EH (cell line): ENCODE measurements around the gene ORC6.

Experiments used
- DNase-seq: peaks from one replicate; pipeline ENCODE4 v3.0.0-alpha.2; 2015; ENCODE audit warnings: low read depth

Gene ORC6

DNA sequence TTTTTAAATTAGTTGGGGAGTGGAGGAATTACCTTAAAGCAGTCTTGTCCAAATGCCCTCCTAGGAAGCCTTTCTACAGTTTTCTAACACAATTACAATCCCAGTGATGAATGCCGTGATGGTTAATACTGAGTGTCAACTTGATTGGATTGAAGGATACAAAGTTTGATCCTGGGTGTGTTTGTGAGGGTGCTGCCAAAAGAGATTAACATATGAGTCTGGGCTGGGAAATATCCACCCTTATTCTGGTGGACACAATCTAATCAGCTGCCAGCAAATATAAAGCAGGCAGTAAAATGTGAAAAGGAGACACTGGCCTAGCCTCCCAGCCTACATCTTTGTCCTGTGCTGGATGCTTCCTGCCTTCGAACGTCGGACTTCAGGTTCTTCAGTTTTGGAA lies 12.2 kb downstream of the ORC6 start:
- no peak for DNase-seq

GRCh38 chr16:46702030-46702429 lies 12.6 kb downstream of the ORC6 start:
- no peak for DNase-seq

DNA sequence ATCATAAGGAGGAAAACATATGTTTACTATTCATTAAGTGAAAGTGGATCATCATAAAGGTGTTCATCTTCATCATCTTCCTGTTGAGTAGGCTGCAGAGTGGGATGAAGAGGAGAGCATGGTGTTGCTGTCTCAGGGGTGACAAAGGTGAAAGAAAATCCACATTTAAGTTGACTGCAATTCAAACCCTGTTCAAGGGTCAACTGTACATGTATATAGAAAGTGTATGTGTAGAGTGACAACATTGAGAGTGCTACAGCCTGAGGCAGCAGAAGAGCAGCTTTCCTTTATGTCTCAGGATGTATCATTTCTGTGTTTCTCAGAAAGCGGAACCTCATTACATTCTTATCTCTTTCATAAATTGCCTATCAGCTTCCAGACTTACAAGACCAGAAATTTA lies 17.2 kb downstream of the ORC6 start:
- DNase-seq: no peak

DNA sequence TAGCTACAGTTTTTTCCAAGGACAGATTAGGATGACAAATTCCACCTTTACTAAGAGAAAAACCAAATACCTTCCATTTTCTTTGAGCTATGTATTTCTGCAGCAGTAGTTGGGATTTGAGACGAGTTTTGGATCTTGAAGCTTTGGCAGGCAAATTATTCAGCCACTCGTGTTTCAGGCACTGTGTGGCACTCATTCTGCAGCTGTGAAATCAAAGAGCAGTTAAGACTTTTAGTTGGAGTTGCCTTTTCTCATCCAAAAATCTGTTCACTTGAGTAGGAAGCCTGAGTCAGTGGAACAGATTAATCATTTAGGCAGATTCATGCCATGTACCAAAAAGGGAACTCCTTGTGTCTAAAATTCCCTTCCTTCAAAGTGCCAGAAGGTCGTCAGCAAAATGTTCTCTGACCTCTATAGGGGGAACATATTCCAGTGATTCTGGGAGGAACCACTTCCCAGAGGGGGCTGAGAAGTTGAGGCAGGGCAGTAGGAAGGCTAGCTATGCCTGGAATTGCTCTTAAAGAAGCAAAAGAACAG lies 20.1 kb downstream of the ORC6 start:
- no peak for DNase-seq

DNA sequence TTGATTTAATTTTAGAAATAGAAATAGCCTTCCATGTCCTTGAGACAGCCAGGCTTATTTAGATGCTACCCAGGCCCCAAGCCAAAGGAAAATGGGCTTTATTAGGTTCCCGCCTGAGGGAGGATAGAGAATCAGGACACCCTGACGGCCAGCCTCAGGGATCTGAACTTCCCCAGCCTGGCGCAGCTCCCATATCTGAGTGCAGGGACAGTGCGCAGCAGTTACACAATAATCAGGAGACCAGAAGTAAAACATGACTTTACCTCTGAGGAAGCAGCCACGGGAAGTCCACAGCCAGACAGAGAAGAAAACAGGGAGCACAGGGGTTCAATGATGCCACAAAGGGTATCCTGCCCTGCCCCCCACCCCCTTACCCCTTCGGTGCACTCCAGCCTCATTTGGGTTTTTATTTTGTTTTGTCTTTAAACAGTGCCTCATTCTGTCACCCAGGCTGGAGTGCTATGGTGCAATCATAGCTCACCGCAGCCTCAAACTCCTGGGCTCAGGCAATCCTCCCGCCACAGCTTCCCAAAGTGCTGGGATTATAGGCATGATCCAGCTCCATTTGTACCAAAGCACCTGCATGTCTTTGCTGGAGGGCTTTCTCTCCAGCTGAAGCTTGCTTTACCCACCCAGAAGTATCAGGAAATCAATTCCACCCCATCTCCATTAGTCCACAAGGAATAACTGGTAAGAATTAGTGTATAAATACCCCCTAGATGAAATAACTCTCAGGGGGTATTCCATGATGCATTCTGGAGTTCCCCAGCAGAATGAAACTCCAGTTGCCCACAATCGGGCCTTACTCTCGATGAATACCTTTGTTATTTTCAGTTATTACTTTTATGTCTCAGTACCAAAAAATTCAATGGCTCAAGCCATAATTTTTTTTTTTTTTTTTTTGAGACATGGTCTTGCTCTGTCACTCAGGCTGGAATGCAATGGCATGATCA lies 21.9 kb downstream of the ORC6 start:
- no peak for DNase-seq

- no peak for DNase-seq
Observed at GRCh38 chr16:46712911-46713310, 23.5 kb downstream of the ORC6 start.

DNA sequence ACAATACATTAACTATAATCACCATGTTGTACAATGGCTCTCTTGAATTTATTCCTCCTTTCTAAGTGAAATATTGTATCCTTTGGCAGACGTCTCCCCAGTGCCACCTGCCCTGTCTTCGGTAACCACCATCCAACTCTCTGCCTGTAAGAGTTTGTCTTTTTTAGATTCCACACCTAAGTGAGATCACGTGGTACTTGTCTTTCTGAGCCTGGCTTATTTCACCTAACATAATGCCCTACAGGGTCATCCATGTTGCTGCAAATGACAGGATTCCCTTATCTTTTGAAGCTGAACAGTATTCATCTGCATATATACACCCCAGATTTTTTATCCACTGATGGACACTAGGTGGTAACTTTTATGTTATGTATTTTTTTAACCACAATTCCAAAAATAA lies 24.2 kb downstream of the ORC6 start:
- DNase-seq: no peak

- DNase-seq: no peak
Observed at GRCh38 chr16:46714797-46715591, 25.5 kb downstream of the ORC6 start.

DNA sequence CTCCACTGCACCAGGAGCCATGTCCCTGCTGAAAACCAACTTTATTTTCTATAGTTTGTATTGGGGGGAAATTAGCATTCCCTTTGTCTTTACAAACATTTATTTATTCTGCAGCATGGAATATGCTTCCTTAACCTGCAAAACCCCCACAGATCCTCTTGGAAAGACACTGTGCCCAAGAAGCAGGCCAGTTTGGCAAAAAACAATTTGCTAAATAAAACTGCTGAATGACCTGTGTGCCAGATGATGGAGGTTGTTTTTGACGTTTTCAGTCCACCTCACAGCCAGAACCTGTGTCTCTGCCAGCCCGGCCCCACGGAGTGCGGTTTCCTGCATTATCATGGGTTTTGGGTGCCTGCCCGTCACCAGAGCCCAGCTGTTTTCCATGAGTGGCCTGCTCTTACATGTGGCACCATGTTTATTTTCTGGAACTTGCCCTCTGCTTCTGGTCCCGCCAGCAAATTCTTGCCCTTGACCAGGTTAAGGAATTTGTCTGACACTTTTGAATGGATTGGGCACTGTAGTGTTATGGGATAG lies 26.4 kb downstream of the ORC6 start:
- DNase-seq: no peak

DNA sequence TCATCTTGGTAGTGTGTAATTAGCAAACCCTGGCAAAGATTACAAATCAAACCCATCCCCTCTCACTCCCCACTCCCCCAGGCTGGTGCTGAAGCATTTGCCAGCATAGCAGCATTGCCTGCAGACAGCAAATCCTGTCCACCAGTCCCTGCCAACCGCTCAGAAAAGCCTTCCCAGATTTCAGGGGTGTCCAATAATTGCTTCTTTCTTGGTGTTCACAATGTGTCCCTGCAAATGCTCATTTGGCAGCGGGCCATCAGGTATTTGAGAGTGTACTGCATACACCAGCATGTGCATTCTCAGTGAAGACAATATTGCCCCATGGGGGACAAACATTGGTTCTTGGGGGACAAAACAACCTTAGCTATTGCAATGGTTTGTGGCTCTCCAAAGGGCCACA lies 28.2 kb downstream of the ORC6 start:
- no peak for DNase-seq

GRCh38 chr16:46718214-46718613 lies 28.8 kb downstream of the ORC6 start:
- DNase-seq: no peak

GRCh38 chr16:46719528-46719927 lies 30.1 kb downstream of the ORC6 start:
- DNase-seq: no peak

DNA sequence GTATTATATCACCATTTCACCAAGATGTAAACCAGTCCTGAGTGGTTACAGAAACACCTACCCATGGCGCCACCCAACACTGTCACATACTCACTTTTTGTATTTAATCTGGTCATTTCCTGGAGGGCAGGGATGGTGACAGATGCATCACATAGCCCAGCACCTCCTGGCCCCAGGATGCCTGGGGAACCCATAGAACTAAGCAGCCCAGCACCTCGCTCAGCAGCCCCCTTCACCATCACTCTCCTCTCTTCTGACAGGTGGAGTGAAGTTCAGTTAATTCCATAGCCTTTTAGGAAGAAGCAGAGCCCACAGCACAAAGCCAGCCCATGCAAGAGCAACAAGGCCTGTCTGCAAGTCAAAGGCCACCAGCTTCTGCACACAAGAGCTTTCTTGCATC lies 31.2 kb downstream of the ORC6 start:
- no peak for DNase-seq

DNA sequence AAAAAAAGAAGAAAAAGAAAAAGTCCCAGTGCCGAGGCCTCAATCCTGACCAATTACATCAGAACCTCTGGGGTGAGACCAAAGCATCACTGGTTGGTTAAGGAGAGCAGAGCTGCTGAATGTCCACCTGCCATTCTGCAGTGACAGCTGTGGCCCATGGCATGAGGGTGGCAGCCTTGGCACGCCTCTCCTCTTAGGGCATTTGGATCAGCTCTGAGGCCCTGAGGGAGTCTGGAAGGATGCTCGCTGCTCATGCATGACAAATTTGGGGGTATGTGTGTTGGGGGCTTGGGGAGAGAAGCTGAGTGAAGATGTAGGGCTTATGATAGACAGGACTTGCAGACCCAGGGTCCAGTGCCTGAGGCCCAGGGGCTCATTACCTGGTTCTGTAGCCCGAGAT lies 32.4 kb downstream of the ORC6 start:
- DNase-seq: no peak

GRCh38 chr16:46727184-46727583 lies 37.7 kb downstream of the ORC6 start:
- DNase-seq: no peak

DNA sequence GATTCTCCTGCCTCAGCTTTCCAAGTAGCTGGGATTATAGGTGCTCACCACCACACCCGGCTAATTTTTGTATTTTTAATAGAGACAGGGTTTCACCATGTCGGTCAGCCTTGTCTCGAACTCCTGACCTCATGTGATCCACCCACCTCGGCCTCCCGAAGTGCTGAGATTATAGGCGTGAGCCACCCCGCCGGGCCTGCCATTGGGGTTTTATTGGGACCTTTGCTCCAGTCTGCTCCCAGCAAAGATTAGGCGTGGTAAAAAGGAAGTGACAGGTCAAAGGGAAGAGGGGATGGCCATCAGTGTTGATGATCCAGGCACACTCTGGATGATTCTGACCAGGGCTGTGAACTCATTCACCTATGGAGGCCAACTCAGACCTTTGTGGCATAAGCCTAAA lies 38.2 kb downstream of the ORC6 start:
- DNase-seq: no peak

DNA sequence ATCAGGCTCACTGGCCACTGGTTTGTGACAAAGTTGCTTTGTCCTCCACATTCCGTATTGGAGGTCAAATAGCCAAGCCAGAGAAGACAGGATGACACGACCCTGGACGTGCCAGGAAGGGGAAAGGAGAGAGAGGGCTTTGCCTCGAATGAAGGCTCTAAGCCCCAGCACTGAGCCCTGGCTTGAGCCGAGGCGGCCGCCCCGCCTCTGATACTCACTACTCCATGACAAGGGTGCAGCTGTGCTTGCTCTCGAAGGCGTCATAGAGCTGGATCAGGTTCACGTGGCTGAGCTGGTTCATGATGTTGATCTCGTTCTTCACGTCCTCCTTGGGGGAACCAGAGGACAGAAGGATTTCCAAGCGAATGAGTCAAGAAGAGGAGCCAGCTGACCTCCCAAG lies 39.3 kb downstream of the ORC6 start:
- DNase-seq: no peak

GRCh38 chr16:46729326-46729995 lies 40.0 kb downstream of the ORC6 start:
- DNase-seq: no peak

DNA sequence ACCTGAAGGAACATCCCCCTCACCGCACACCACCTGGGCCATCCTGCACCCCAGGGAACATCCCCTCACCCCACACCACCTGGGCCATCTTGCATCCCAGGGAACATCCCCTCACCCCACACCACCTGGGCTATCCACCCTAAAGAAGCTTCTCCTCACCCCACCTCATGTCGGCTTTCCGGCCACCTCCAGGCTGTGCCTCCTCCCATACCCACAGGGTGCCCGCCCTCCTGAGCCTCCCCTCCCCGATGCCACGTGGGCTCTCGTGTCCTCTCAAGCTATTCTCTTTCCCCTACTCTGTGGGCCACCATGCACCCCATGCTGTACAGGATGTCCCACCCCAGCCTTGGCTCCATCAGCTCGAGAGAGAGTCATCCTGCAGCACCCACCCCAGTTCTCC lies 40.7 kb downstream of the ORC6 start:
- no peak for DNase-seq

GRCh38 chr16:46730801-46731690 lies 41.6 kb downstream of the ORC6 start:
- no peak for DNase-seq
